CD4-positive, alpha-beta T cell treated with Interleukin-17A for 1 hour (primary cell): ENCODE data around the gene P2RY2.
A peak's percentile ranks its signal among the peaks of the same experiment; 100 is the strongest.

Experiments used
- DNase-seq: peaks from one replicate; pipeline ENCODE4 v3.0.0-alpha.2; 2020

Gene P2RY2

DNA sequence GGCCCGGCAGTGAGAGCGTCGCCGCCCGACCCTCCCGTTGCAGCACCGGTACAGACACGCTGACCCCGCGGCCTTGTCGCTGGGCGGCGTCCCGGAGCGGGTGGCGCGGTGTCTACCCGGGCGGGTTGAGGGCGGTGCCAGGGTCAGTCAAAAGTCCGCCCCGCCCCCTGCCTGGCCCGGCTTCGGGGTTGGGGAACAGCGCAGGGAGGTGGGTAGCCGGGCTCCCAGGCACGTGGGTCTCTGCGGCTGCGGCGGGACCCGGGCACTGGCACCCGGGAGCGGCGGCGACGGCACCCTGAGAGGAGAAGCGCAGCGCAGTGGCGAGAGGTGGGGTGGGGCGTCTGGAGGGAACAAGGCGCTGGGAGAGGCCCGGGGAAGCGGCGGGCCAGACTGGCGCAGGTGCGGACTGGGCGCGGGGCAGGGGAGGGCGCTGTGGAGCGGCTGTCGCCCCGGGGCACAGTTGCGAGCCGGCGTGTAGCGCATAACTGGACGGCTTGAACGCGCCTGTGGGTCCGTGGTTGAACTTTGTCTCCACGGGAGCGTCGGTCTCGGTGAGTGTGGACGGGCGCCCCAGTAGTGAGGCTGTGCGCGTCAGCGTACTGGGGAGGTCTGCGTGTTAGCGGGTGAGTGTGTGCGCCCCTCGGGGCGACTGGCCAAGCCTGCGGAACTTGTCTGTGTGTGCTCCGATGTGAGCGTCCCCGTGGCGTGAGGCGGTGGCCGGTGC, at the start of gene P2RY2:
Gene P2RY2, plus strand, starts transcription at position 176 of the 724 bp plus-strand sequence. CDS start 15,879 bp downstream, outside the sequence.
- peak; percentile 9 for DNase-seq

DNA sequence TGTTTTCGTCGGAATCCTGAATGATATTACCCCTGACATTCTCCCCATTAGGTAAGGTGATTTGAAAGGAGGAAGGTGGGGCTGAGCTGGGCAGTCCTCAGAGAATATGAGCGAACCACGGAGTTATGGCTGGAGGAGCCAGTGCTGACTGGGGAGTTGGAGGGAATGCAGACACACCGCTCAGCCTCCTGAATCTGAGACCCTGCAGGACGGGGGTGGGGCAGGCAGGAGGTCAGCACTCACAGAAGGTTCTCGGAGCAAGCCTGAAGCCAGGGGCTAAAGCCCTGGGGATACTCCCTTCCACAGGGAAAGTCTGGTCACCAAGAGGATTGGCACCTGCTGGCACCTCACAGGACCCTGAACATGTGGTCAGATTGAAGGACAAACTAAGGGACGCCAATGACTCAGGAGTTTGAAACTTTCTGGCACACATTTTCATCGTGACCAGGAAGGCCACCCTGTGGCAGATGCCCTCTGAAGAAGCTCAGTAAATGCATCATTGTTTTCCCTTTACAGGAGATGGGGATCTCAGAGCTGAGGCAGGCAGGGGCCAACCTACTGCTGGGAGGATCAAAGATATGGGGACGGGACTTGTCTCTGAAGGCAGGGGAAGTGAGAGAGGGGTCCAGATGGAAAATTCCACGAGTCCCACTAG, 49.0 kb upstream of the P2RY2 start:
- DNase-seq, result no peak

DNA sequence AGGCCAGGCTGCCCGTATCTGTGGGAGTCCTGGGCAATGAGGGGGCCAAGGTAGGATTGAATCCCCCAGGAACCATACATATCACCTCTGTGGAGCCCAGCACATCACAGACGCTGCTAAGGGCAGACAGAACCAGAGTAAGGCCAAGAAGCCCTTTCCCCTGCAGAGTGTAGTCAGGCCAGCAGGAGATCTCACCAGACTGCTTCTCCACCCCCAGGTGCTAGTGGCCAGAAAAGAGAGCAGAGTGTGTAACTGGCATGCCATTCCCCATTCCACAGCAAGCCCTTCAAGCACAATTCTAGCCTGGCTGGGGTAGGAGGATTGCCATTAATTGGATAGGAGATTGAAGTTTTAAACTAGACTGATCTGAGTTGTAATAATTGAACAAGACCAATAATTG, 47.9 kb upstream of the P2RY2 start:
- no peak for DNase-seq

DNA sequence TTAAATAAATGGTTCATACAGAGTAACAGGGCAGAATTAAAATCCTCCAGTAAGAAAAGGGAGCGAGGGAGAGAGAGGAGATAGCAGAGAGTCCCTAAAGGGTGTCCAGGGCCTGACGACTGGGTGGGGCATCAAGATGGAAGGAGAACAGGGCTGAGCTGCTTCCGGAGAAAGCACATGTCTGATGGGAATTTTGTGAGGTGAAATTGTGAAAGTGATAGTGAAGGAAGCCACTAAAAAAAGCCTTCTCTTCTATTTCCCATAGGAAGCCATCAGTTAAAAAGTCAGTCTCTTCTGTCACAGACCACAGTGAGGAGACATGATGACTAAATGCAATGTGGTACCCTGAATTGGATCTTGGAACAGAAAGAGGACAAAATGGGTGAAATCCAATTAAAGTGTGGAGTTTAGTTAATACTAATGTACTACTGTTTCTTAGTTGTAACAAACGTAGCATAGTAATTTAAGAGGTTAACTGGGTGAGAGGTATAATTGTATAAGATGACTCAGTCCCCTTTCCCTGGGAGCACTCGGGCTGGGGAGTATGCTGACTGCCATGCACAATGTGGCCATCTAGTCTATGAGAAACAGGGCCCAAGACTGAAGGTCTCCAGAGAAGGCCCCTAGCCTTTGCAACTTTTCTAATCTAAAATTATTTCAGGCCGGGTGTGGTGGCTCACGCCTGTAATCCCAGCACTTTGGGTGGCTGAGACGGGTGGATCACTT, 46.5 kb upstream of the P2RY2 start:
- DNase-seq, result no peak

DNA sequence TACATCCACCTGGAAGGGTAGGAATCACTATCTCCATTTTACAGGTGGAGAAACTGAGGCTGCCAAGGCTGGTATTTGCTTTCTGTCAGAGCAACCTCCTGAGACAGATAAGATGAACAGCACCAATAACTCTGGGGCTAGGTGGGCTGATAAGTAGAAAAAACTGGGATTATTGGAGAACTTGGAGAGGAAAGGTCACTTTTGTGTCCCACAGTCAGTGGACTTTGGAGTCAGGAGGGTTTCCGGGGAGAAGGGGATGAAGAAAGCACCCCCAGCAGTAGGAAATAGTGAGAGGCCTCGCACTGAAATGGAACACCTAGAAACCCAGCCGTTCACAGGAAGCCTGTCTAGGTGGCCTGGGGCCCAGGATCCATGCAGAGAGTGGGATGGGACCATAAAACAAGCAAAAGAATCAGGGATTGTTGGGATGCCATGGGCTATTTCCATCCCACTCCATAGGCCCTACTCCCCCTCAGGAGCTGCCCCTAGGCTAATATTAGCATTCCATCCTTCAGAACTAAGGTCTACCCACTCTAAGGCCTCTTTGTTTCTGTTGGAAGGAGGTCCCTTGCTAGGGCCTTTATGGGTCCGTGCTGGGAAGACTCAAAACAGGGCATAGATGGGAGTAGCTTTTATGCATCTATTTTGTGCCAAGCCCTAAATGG, 45.0 kb upstream of the P2RY2 start:
- no peak for DNase-seq

DNA sequence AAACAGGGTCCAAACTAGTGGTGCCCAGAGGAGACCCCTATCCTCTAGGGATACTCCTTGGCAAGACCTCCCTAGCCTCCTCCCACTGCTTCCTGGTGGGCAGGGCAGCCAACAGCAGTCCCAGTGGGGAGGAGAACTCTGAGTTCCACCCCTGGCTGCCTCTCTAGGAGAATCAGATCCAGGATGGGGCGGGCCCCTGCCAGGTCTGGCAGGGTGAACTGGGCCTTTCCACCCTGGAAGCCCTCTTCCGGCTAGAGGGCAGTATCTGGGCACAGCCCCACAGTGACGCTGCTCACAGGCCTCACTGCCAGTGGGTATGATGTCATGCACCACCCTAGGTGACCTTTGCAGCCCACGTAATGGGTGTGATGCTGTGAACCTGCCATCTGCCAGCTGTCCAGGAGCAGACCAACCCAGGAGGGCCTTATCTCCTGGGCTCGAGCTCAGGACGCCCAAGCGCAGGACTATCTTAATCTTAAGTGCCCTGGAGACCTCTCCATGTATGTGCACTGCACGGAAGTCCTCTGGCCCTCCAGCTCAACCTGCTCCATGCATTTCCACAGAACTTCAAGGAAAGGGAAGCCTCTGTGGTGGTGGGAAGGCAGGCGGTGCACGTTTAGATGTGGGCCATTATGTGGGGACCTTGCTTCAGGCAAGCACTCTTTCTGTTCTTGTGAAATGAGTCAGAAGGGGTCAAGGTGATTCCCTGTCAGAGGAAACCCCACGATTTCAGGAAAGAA, 44.2 kb upstream of the P2RY2 start:
- DNase-seq, result no peak

DNA sequence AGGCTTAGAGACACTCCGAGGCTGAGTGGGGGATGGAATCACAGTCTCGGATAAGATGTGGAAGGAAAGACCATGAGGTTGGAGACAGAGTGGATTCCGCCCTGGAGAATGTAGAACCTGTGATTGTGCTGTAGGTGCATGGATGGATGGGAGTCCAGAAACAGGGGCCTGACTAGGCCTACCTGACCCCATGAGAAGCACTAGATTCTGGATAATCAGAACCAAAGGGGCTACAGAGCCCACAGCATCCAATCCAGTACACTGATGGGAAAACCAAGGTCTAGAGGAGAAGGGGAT, 43.6 kb upstream of the P2RY2 start:
- no peak for DNase-seq

DNA sequence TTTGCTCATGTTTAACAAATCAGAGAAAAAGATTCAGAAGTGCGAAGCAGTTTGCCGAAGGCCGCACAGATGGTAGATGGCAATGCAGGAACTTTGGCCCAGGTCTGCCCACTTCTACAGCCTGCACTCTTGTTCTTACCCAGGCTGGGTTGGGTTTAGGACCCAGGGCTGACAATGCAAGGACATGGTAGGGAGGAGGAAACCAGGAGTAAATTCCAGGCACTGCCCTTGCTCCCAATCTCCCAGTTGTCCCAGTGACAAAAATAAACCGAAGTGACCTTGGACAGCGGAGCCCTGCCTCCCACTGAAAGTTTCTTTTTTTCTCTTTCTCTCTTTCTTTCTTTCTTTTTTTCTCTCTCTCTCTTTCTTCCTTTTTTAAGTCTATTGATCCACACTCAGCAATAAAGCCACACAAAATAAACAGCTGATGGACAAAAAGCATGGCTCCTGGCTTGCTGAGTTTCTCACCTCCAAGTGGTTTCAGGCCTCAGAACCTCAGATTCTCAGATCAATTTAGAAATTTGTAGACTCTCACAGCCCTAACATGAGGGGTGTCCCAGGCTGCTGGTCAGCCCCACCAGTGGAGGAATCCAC, 42.4 kb upstream of the P2RY2 start:
- no peak for DNase-seq

DNA sequence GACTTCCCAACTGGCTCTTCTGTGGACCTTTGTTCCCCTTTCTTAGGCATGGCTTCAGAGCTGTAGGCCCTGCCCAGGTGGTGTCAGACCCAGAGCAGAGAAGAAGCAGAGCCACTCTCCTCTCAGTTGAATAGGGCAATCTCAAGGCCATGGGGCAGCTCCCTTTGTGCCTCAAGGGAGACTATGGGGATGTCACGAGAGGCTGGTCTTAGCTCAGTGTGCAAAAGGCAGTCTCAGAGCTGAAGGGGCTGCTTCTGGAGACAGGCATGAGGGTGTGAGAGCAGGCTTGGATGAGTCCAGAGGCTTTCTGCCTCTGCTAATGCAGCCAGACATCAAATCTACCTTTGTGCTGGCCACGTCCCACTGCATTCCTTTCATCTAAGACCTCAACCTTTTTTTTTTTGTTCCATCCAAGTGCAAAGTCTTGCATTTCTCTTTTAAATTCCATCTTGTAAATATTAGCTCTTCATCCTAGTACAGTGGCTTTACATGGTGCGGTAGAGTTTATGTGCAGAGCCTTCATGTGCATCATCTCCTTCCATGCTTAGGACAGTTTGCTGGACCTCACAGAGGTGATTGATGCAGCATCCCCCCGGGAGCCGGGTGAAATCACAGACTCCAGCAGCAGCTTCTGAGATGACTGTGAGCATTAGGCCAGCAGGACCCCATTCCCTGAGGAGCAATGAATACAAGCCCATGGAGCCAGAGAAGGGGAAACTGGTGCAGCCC, 41.8 kb upstream of the P2RY2 start:
- DNase-seq, result no peak

DNA sequence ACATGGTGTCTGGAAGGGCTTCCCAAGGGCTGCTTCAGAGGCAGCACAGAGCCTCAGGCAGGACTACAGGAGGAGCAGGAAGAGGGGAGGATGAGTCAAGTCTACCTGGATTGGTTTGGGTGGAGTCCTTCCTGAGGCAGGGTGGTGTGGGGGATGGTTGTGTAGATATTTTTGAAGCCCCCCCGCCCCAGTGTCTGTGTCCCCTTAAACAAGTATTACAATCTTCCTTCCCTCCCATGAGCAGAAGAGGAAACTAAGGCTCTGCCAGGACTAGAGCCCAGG, 41.3 kb upstream of the P2RY2 start:
- DNase-seq, result no peak

DNA sequence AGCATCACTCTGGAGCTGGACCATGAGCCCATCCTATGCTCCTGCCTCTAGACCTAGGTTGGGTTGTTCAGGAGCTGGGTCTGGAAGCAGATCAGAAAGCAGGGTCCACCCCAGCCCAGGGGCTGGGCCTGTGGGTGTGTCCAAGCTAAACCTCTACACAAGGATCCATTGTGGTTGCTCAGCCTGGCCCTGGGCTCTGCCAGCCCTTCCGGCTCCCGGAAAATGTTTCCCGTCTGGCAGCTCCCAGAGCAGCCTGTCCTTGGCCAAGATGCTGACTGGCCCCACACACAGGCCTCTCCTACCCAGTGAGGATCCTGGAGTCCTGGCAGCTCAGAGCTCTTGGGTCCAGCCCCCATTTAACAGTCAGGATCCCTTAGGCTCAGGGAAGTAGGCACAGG, 40.7 kb upstream of the P2RY2 start:
- DNase-seq, result no peak

DNA sequence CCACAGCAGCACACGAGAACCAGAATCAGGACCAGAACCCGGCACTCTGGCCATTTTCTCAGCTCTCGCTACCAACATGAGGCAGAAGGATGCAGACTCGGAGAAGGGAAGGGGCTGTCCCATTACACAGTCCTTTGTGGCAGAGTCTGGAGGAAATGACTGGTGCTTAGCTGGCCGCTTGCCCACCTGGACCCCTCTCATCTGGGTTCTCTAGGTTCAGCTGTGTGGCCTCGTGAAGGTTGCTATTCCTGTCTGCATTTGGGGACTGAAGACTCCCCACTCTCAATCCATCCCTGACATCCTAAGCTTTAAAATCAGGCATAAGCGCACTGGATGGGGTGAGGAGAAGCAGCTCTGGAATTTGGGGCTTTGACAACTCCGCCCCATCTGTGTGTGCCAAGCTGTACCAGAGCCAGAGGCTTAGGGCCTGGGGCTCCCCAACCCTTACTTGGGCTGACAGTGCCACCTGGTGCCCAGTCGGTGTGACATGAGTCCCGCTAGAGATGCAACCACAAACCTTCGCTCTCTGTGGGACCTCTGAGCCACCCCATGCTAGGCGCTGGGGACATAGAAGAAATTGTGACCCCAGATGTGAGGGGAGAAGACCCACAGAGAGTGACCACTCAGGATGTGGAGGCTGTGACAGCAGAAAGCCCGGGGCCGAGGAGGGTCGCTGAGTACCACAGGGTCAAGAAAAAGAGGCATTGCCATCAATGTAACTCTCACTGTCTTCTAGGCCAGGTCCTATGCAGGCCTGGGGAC, 40.1 kb upstream of the P2RY2 start:
- peak; percentile 81 for DNase-seq

DNA sequence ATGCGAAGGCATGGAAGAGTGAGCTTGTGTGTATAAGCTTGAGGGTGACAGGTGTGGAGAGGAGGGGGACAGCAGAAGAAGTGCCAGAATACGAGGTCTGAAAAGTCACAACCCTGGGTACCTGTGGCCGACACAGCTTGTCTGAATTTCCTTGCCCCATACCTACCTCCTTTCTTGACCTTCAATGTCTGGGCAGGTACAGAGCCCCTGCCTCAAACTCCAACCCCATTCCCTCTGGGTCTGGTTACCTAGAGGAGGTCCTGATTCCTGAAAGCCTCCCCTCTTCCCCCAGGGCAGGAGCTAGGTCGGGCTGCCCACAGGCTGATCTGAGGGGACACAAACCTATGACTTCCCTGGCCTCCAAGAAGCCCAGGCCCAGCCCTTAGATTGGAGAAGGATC, 39.4 kb upstream of the P2RY2 start:
- DNase-seq, result no peak

DNA sequence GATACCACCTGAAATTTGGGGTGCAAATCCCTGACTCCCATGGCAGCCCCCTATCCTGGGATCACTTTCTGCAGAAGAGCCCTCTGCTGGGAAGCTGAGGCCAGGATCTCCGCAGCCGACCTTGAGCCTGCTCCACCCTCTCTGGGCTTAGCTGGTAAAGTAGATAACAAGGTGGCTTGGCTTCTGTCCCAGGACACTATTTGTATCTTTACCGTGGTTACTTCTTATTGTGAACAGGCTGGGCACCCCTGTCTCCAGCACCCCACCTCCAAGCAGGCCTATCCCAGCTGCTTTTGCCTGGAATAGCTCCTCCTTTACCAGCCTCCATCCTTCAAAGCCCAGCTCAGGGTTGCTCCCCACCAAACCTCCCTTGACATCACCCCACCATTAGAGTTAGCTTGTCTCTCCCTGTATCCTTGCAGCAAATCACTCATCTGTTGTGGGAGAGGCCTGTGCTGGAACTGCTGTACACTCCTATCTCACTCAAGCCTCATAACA, 35.2 kb upstream of the P2RY2 start:
- no peak for DNase-seq

DNA sequence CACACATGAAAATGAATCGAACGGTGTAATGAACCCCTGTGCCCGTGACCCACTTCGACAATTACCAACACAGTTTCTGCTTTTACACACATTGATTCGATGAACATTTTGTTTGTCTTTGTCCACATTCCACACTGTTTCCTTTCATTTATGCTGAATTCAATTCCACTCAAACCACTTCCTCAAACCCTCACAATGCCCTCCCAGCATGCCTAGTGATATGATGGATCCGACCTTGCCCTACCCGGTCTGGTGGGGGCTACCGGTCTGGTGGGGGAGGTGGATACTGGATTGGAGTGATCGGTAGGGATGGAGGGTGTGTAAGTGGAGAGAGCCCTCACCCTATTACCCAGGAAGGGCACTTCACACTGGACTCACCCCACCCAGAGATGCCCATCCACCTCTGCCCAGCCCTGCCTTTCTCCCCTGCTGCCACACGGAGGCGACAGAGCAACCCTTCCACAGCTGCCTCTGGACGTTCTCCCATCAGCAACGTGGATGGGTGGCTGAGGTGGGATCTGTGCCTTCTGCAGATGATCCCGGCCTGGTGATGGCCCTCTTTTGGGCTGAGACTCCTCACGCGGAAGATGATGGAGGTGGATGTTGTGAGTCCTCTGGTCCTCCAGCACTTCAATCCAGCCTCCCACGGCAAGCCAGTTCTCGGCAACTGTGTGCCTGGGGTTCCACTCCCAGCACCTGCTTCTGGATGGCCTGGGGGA, 33.0 kb upstream of the P2RY2 start:
- peak; percentile 44 for DNase-seq

DNA sequence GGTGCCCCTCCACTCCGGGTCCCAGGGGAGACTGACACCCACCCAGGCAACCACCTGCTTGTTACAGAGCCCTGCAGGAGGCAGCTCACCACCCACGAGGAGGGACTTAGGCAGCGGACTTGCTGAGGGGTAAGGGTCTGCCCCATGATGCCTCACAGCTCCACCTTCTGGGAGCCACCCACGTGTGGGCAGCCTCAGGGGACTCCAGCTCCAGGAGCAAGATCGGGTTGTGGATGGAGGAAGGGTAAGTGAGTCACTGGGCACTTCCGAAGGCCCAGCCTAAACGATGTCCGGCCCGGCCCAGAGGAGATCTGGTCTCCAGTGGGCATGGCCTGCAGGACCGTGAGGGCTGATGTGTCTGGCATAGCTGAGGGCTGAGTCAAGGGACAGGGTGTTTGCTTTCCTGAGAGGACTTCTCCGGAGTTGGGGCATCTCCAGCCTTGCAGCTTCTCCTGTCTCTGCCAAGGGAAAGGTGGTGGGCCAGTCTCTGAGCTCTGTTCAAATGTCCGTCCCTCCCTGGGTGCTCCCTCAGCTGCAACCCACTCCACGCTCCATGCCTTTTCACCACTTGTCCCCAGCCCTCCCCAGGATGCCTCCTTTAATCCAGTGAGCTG, 32.3 kb upstream of the P2RY2 start:
- DNase-seq, result no peak

DNA sequence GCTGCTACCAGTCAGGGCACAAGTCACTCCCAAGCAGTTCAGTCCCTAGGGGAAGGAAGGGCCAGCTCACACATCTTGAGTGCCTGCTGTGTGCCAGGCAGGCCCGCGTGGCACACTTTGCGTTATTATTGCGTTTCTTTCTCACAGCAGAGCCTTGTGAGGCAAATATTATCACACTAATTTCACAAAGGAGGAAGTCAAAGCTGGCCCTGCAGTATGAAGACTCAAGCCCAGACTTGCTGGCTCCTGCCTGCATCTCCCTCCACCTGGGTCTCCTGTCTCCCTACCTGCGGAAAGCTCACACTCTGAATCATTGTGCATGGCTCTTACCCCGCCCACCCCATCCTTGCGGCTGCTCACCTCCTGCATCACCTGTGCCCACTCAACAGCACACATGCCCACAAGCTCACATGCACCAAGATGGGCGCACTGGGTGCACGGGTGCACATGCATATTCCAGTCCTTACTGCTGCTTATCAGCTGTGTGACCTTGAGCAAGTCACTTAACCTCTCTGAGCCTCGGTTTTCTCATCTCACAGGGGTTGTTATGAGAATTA, 31.7 kb upstream of the P2RY2 start:
- no peak for DNase-seq

DNA sequence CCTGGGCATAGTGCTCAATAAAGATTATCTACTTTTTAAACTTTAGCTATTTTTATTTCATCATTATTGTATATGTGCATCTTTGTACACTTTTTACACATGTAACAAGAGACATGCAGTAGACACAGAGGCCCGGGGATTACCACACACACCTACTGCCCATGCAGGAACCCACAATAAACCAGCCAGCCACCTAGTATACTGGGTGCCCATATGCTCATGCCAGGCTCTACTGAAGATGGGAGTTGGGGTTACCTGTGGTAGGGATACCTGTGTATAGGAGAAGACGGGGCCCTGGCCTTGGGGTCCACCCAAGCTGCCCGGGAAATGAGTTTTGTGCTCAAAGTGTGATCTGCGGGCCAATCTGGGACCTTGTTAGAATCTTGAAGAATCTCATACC, 31.2 kb upstream of the P2RY2 start:
- DNase-seq, result no peak

DNA sequence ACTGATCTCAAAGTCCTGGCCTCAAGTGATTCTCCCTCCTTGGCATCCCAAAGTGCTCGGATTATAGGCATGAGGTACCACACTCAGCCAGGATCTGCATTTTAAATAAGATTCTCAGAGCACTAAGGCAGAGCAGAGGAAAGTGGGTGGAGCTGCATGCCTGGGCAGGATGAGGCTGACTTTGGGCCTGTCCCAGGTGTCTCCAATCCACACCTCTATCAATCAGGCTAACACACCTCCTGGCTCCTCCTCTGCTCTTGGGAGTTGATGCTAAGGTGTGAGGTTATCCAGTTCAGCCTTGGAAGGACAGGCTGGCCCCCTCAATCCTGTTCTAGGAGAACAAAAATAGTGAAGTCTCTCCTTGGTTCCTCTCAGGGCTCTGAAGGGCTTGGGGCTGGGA, 30.2 kb upstream of the P2RY2 start:
- DNase-seq, result no peak

DNA sequence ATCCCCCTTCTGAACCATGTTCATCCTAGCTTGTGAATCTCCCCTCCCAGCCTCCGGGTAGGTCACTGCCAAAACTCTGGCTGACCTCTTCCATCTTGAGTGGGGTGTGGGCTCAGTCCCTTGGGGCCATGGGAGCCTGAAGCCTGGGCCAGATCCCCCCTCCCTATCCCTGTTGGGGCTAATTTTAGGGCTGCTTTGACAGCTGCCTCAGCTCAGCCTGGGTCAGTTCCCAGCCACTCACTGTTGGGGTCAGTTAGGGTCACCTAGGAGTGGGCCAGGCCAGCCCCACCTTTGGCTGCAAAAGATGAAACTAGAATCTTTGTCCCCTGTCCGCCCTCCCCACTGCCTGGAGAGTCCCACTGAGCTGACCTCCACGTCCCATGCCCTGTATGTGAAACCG, 29.8 kb upstream of the P2RY2 start:
- DNase-seq, result no peak
